Osteoblast (primary cell): ENCODE data around the gene USH2A. TPM values are rescaled to one million over a fixed set of nuclear protein-coding genes. Genes with fewer than 3 reads are reported as not detected.
"Not testable (repeated sequence)": the region's sequence is repeated elsewhere in the genome, so short reads cannot be mapped to it uniquely, and the experiment has no call there.

Experiments used
- DNase-seq: peaks from one replicate; pipeline ENCODE4 v3.0.0; 2011; ENCODE audit warnings: low spot score, mixed read lengths; ENCODE audit not compliant: insufficient read length; ENCODE audit errors: missing footprints
- H2AFZ ChIP-seq: 2 replicates; pipeline ENCODE4 v1.6.0; 2011; ENCODE audit warnings: mild to moderate bottlenecking, low read length
- H3K27ac ChIP-seq: 2 replicates; pipeline ENCODE4 v1.5.1; 2011; ENCODE audit warnings: mild to moderate bottlenecking, low read depth, low read length, moderate library complexity
- H3K27me3 ChIP-seq: 2 replicates; pipeline ENCODE4 v1.6.0; 2012; ENCODE audit warnings: mild to moderate bottlenecking, control low read depth, inconsistent platforms, low read length, moderate library complexity; ENCODE audit not compliant: insufficient read depth
- H3K36me3 ChIP-seq: 2 replicates; pipeline ENCODE4 v1.5.1; 2011; ENCODE audit warnings: mild to moderate bottlenecking, low read length, control low read depth, moderate library complexity; ENCODE audit not compliant: insufficient read depth
- H3K4me1 ChIP-seq: 2 replicates; pipeline ENCODE4 v1.5.1; 2011; ENCODE audit warnings: mild to moderate bottlenecking, low read length, control low read depth, moderate library complexity; ENCODE audit not compliant: insufficient read depth
- H3K4me2 ChIP-seq: 2 replicates; pipeline ENCODE4 v1.6.0; 2011; ENCODE audit warnings: mild to moderate bottlenecking, low read length; ENCODE audit not compliant: insufficient read depth
- H3K4me3 ChIP-seq: fragments of 200-600 bp; sonication (generic); 3 replicates; pipeline ENCODE4 v1.5.1; 2012; ENCODE audit warnings: mild to moderate bottlenecking, low read length, inconsistent platforms; ENCODE audit not compliant: insufficient read depth
- H3K79me2 ChIP-seq: 2 replicates; pipeline ENCODE4 v1.6.0; 2012; ENCODE audit warnings: mild to moderate bottlenecking, low read length, control low read depth, inconsistent platforms; ENCODE audit not compliant: insufficient read depth
- H3K9me3 ChIP-seq: 2 replicates; pipeline ENCODE4 v1.5.1; 2011; ENCODE audit warnings: low read depth, low read length, control low read depth
- H4K20me1 ChIP-seq: 2 replicates; pipeline ENCODE4 v1.6.0; 2012; ENCODE audit warnings: mild to moderate bottlenecking, low read length, control low read depth; ENCODE audit not compliant: insufficient read depth
- CTCF ChIP-seq: IDR thresholded peaks from 2 replicates; pipeline ENCODE4 v1.5.1; 2011; ENCODE audit warnings: mild to moderate bottlenecking, low read depth, low read length, moderate library complexity; ENCODE audit errors: extremely low read depth
- total RNA-seq: library from RNA; depleted of rRNA; stranded (reverse); fragments of >200 nt; gene quantifications from 2 replicates; pipeline ENCODE4 v1.2.3, GENCODE V29; 2012

USH2A gene
- total RNA-seq, 1 donor = under 0.01 TPM

GRCh38 chr1:216366979-216367378 is 56.3 kb downstream of the USH2A start:
- Histone ChIP-seq H3K79me2 (no peaks in the 10 kb centered on the region), H4K20me1 (no peaks in the 10 kb centered on the region), H3K27me3 (no peaks in the 10 kb centered on the region), H2AFZ (no peak overlapping the region), H3K36me3 (no peaks in the 10 kb centered on the region), H3K4me2 (no peak overlapping the region), H3K9me3 (no peaks in the 10 kb centered on the region), H3K27ac (no peak overlapping the region), H3K4me1 (no peaks in the 10 kb centered on the region), H3K4me3 (no peak overlapping the region)
- DNase-seq = no peak
- TF ChIP-seq CTCF = no peak

GRCh38 chr1:216356945-216357344 is 66.3 kb downstream of the USH2A start:
- Histone ChIP-seq H3K4me3 (no peak overlapping the region), H4K20me1 (no peaks in the 10 kb centered on the region), H3K4me2 (no peak overlapping the region), H3K79me2 (no peaks in the 10 kb centered on the region), H3K27me3 (no peaks in the 10 kb centered on the region), H3K9me3 (no peaks in the 10 kb centered on the region), H3K36me3 (no peaks in the 10 kb centered on the region), H2AFZ (no peak overlapping the region), H3K27ac (no peak overlapping the region), H3K4me1 (no peaks in the 10 kb centered on the region)
- no peak for TF ChIP-seq CTCF
- no peak for DNase-seq

GRCh38 chr1:216350186-216350585 is 73.1 kb downstream of the USH2A start:
- Histone ChIP-seq H3K27ac (no peak overlapping the region), H3K36me3 (no peaks in the 10 kb centered on the region), H3K4me1 (no peaks in the 10 kb centered on the region), H3K9me3 (no peaks in the 10 kb centered on the region), H3K27me3 (no peaks in the 10 kb centered on the region), H3K79me2 (no peaks in the 10 kb centered on the region), H3K4me2 (no peak overlapping the region), H4K20me1 (no peaks in the 10 kb centered on the region), H3K4me3 (no peak overlapping the region), H2AFZ (no peak overlapping the region)
- no peak for TF ChIP-seq CTCF
- DNase-seq = no peak

- no peak overlapping the region for H3K4me3 ChIP-seq
- no peaks in the 10 kb centered on the region for H4K20me1 ChIP-seq
- no peaks in the 10 kb centered on the region for H3K79me2 ChIP-seq
- H3K27ac ChIP-seq = no peak overlapping the region
- no peaks in the 10 kb centered on the region for H3K27me3 ChIP-seq
- no peaks in the 10 kb centered on the region for H3K4me1 ChIP-seq
- no peaks in the 10 kb centered on the region for H3K9me3 ChIP-seq
- DNase-seq = no peak
- H2AFZ ChIP-seq = no peak overlapping the region
- no peaks in the 10 kb centered on the region for H3K36me3 ChIP-seq
- no peak overlapping the region for H3K4me2 ChIP-seq
- TF ChIP-seq CTCF = no peak
Measured at GRCh38 chr1:216346526-216346925, 76.7 kb downstream of the USH2A start.

GRCh38 chr1:216340542-216340941 is 82.7 kb downstream of the USH2A start:
- H3K4me1 ChIP-seq, H2AFZ ChIP-seq, DNase-seq, H3K36me3 ChIP-seq, H3K4me2 ChIP-seq, H3K4me3 ChIP-seq, H3K27ac ChIP-seq, H3K79me2 ChIP-seq, H3K27me3 ChIP-seq, H3K9me3 ChIP-seq, H4K20me1 ChIP-seq: not testable (repeated sequence)
